ENCODE data around the gene COPB2.

The COPB2 gene

DNA sequence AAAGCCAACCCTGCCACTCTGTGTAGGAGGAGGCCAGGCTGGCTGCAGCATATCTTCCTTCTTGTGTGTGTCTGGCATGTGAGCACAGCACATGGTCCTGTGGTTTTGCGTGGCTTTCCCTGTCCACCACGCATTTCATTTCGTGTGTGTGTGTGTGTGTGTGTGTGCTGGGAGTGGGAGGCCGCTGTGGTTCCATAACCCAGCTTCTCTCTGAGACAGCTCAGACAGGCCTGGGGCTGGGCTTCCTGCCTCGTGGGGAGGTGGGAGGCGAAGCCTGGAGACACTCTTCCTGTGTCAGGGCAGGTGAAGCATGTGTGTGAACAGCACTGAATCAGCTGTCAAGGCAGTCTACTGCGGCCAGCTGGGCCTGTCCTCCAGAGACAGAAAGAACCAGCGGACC lies 61.6 kb downstream of the COPB2 start:
- Histone ChIP-seq H3K79me2 (ENCODE audit: insufficient read depth, low read length) (no peaks in the 10 kb centered on the region), H3K4me2 (ENCODE audit: low read depth, low read length, poor library complexity, severe bottlenecking) (no peak overlapping the region), H3K27me3 (ENCODE audit: low read length) (no peaks in the 10 kb centered on the region), H3K9ac (ENCODE audit: low read length) (no peak overlapping the region), H3K4me3 (ENCODE audit: insufficient read depth, low read length, poor library complexity, severe bottlenecking) (no peak overlapping the region), H3F3A (ENCODE audit: insufficient read depth) (no peaks in the 10 kb centered on the region), H4K20me1 (ENCODE audit: low read depth, low read length) (no peaks in the 10 kb centered on the region), H3K36me3 (ENCODE audit: low read length) (no peaks in the 10 kb centered on the region), H3K9me2 (replicated peaks; ENCODE audit: insufficient read depth, low read length) (no peaks in the 10 kb centered on the region), H3K27ac (ENCODE audit: low read depth, low read length) (no peak overlapping the region), H2AFZ (ENCODE audit: low read depth, low read length, severe bottlenecking) (no peak overlapping the region), H3K9me3 (ENCODE audit: insufficient read depth, low read length) (no peaks in the 10 kb centered on the region)
- TF ChIP-seq, protein P1, sequence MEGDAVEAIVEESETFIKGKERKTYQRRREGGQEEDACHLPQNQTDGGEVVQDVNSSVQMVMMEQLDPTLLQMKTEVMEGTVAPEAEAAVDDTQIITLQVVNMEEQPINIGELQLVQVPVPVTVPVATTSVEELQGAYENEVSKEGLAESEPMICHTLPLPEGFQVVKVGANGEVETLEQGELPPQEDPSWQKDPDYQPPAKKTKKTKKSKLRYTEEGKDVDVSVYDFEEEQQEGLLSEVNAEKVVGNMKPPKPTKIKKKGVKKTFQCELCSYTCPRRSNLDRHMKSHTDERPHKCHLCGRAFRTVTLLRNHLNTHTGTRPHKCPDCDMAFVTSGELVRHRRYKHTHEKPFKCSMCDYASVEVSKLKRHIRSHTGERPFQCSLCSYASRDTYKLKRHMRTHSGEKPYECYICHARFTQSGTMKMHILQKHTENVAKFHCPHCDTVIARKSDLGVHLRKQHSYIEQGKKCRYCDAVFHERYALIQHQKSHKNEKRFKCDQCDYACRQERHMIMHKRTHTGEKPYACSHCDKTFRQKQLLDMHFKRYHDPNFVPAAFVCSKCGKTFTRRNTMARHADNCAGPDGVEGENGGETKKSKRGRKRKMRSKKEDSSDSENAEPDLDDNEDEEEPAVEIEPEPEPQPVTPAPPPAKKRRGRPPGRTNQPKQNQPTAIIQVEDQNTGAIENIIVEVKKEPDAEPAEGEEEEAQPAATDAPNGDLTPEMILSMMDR (IDR thresholded peaks at IDR 0.05; ENCODE audit: insufficient read depth, low read length, poor library complexity, severe bottlenecking): no peak
- no peak for TF ChIP-seq EZH2phosphoT487 (conservative IDR thresholded peaks at IDR 0.05; ENCODE audit: low read length)

DNA sequence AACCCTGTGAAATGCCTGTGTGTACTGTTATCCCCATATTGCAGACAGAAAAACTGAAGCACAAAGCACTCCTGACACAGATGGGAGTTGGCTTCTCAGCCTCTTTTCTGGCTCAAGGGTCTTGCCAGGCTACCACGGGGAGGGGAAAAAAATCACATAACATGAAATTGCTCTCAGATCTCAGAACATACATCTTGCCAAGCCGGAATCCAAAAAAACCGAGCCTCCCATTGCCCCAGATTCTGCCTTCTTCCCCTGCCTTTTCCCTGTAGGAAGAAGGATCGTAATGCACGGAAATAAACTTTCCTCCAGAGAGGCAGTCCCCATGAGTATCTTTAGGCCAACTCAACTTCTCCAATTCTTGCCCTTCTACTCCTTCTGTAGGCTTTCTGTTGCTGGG lies 62.2 kb downstream of the COPB2 start:
- H2AFZ ChIP-seq (ENCODE audit: low read depth, low read length, severe bottlenecking): no peak overlapping the region
- no peaks in the 10 kb centered on the region for H3K9me3 ChIP-seq (ENCODE audit: insufficient read depth, low read length)
- no peaks in the 10 kb centered on the region for H3K27me3 ChIP-seq (ENCODE audit: low read length)

DNA sequence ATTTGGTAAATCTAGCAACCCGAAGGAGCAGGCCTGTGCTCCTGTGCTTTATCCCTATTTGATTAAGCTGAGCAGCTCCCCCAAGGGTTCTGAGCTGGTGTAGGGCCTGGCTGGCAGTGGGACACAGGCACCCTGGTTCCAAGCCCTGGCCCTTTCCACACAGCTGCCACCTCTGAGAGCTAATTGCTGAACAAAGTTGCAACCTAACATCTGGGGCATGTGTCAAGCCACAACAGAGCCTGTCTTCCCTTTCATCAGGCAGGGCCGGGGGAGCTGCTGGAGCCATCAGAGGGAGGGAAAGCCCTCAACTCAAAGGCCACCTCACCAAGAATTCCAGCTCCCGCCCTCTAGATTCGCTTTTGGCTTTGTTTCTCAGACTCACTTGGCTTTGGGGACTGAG lies 62.7 kb downstream of the COPB2 start:
- Histone ChIP-seq H3K9me3 (ENCODE audit: insufficient read depth, low read length) (no peaks in the 10 kb centered on the region), H2AFZ (ENCODE audit: low read depth, low read length, severe bottlenecking) (no peak overlapping the region), H3K4me3 (ENCODE audit: insufficient read depth, low read length, poor library complexity, severe bottlenecking) (no peak overlapping the region), H3K27me3 (ENCODE audit: low read length) (no peaks in the 10 kb centered on the region), H3K36me3 (ENCODE audit: low read length) (no peaks in the 10 kb centered on the region), H3F3A (ENCODE audit: insufficient read depth) (no peaks in the 10 kb centered on the region), H3K9ac (ENCODE audit: low read length) (no peak overlapping the region), H3K27ac (ENCODE audit: low read depth, low read length) (no peak overlapping the region), H4K20me1 (ENCODE audit: low read depth, low read length) (no peaks in the 10 kb centered on the region), H3K79me2 (ENCODE audit: insufficient read depth, low read length) (no peaks in the 10 kb centered on the region), H3K4me2 (ENCODE audit: low read depth, low read length, poor library complexity, severe bottlenecking) (no peak overlapping the region), H3K9me2 (replicated peaks; ENCODE audit: insufficient read depth, low read length) (no peaks in the 10 kb centered on the region)
- TF ChIP-seq EZH2phosphoT487 (conservative IDR thresholded peaks at IDR 0.05; ENCODE audit: low read length): no peak
- TF ChIP-seq, protein P1 (IDR thresholded peaks at IDR 0.05; ENCODE audit: insufficient read depth, low read length, poor library complexity, severe bottlenecking): no peak

More for the DNA sequence above, 62.2 kb downstream of the COPB2 start:
- Histone ChIP-seq H3K79me2 (ENCODE audit: insufficient read depth, low read length) (no peaks in the 10 kb centered on the region), H3K9ac (ENCODE audit: low read length) (no peak overlapping the region), H3K4me3 (ENCODE audit: insufficient read depth, low read length, poor library complexity, severe bottlenecking) (no peak overlapping the region), H3K27ac (ENCODE audit: low read depth, low read length) (no peak overlapping the region), H3F3A (ENCODE audit: insufficient read depth) (no peaks in the 10 kb centered on the region), H3K36me3 (ENCODE audit: low read length) (no peaks in the 10 kb centered on the region), H4K20me1 (ENCODE audit: low read depth, low read length) (no peaks in the 10 kb centered on the region), H3K9me2 (replicated peaks; ENCODE audit: insufficient read depth, low read length) (no peaks in the 10 kb centered on the region), H3K4me2 (ENCODE audit: low read depth, low read length, poor library complexity, severe bottlenecking) (no peak overlapping the region)
- no peak for TF ChIP-seq EZH2phosphoT487 (conservative IDR thresholded peaks at IDR 0.05; ENCODE audit: low read length)
- TF ChIP-seq, protein P1 (IDR thresholded peaks at IDR 0.05; ENCODE audit: insufficient read depth, low read length, poor library complexity, severe bottlenecking): no peak
